Measurements from ENCODE around the gene GSTT2. TPM values are rescaled to one million over a fixed set of nuclear protein-coding genes. Genes with fewer than 3 reads are reported as not detected.
"Not testable (repeated sequence)": the region's sequence is repeated elsewhere in the genome, so short reads cannot be mapped to it uniquely, and the experiment has no call there.

Gene GSTT2
- total RNA-seq, 2 donors from 2014 or later: not detected

DNA sequence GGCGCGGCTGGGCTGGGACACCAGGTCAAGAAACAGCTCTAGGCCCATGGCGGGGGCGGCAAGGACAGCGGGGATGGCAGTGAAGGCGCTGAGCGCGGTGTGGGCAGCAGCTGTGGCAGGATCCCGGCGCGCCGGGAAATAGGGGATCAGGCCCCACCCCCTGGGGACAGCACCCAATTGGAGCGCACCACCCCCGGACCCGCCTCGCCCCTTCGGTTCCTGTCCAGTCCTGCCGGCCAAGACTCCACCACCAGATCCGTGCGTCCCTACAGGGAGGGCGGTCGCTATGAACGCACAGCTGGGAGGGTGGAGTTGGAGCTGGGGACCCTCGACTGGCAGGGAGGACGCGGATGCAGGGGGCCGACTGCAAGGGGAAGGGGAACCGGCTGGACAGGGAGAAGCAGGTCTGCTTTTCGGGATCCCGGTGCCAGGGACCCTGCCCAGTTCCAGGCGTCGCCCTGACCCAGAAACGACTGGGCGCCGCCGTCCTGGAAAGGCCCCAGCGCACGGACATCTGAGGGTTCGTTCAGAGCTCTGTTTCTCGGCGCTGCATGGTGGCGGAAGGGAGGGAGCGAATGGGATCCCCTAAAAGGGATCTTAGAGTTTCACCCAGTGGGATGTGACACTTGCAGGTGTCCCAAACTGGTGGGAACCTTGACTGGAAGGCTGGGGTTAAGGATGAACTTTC lies 18.7 kb upstream of the GSTT2 start, which contains the start of gene GSTT2B:
Gene GSTT2B (minus strand): TSS at position 112 of the 688 bp plus-strand sequence. CDS start 64 bp downstream, at position 48.
- ATAC-seq (replicated peaks in 1 of 2): peak; percentile 23 to 39
- H3K27me3 Mint-ChIP-seq (ENCODE audit: low read depth); DNase-seq; H3K36me3 Mint-ChIP-seq (ENCODE audit: insufficient read depth in 2 of 2); H3K4me3 Mint-ChIP-seq; H3K27ac Mint-ChIP-seq; H3K4me1 Mint-ChIP-seq (ENCODE audit: low read depth); H3K9me3 Mint-ChIP-seq: not testable (repeated sequence)

DNA sequence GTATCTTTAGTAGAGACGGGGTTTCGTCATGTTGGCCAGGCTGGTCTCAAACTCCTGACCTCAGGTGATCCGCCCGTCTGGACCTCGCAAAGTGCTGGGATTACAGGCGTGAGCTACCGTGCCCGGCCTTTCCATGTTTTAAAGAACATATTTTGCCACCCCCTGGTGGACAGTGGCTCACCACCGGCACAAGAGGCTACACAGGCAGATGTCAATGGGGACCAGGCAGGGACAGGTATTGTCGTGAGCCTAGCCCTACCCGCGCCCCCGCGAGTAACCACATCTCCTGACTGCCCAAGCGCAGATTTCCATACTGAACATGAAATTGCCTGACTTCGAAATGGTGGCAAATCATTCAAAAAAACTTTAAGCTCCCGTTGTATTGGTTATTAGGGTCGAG lies 13.8 kb upstream of the GSTT2 start:
- H3K9me3 Mint-ChIP-seq; DNase-seq; H3K4me3 Mint-ChIP-seq; H3K27me3 Mint-ChIP-seq (ENCODE audit: low read depth); H3K36me3 Mint-ChIP-seq (ENCODE audit: insufficient read depth in 2 of 2); H3K27ac Mint-ChIP-seq: not testable (repeated sequence)
- peaks cover 19% of the 10 kb centered on the region for H3K4me1 Mint-ChIP-seq (ENCODE audit: low read depth)
- peak; percentile 46 to 64 for ATAC-seq (replicated peaks in 1 of 2)

DNA sequence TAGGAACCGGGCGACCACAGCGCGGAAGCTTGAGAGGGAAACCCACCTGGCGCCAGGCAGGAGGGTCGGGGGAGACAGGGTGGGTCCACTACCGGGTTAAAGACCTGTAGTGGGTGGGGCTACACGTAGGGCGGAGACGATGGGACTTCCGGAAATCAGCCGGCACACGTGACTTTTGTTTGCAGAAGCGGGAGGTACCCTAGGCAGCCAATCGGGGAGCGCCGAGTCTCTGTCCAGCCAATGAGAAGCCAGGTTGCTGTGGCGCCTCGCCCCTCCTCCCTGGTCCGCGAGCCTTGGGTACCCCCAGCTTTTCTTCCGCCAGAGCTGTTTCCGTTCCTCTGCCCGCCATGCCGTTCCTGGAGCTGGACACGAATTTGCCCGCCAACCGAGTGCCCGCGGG lies 13.4 kb upstream of the GSTT2 start, which contains the start of gene DDTL:
Gene DDTL (plus strand): TSS at position 321 of the 400 bp plus-strand sequence. CDS start 27 bp downstream, at position 348.
- H3K27ac Mint-ChIP-seq; H3K4me3 Mint-ChIP-seq; H3K9me3 Mint-ChIP-seq; H3K27me3 Mint-ChIP-seq (ENCODE audit: low read depth); DNase-seq: not testable (repeated sequence)
- peak; percentile 94 to 97 for ATAC-seq (replicated peaks in 1 of 2)
- Mint-ChIP-seq H3K4me1 (ENCODE audit: low read depth) (peaks cover 24% of the 10 kb centered on the region), H3K36me3 (ENCODE audit: insufficient read depth in 2 of 2) (peaks cover 6 to 11% of the 10 kb centered on the region in 2 donors)

DNA sequence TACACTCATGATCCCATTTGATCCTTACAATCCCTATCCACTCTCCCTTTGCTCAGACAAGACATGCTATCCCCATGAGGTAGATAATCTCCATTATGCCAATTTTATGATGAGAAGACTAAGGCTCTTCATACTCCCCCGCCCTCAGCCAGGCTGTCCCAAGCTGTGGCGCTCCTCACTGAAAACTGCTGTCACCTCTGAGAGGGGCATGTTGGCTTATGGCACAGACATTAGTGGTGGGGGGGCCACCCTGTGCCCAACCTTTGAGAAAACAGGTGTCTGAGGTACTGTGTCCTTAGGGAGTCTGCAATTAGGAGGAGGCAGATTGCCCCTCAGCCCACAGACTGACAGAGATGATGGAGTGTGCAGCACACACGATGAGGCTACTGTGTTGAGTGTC lies 10.9 kb upstream of the GSTT2 start:
- Mint-ChIP-seq H3K27me3 (ENCODE audit: low read depth) (no peaks in the 10 kb centered on the region), H3K4me1 (ENCODE audit: low read depth) (peaks cover 28% of the 10 kb centered on the region), H3K36me3 (ENCODE audit: insufficient read depth in 2 of 2) (peaks cover 6 to 11% of the 10 kb centered on the region in 2 donors), H3K9me3 (no peaks in the 10 kb centered on the region), H3K27ac (peak overlapping the region; percentile 4), H3K4me3 (peak overlapping the region in 1 of 2 donors; percentile 25)
- no peak for DNase-seq
- no peak for ATAC-seq (replicated peaks in 1 of 2)

DNA sequence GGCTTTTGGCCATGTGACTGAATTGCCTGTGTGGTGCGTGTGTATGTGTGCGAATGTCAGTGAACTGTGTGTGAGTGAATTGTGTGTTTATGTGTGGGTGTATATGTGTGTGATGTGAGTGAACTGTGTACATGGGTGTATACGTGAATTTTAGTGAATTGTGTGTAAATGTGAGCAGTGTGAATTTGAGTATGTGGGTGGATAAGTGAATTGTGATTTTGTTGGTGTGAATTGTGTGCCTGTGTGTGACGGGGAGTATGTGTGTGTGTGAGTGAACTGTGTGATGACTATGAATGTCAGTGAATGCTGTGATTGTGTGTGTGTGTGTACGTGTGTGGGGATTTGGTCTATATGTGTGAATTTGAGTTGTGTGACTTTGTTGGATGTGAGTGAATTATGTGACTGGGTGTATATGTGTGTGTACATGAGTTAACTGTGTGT lies 9.7 kb upstream of the GSTT2 start:
- H3K4me1 Mint-ChIP-seq (ENCODE audit: low read depth): peaks cover 28% of the 10 kb centered on the region
- H3K36me3 Mint-ChIP-seq (ENCODE audit: insufficient read depth in 2 of 2): peaks cover 6 to 11% of the 10 kb centered on the region in 2 donors
- H3K27ac Mint-ChIP-seq: no peak overlapping the region
- DNase-seq (no peak), ATAC-seq (replicated peaks in 1 of 2) (no peak)
- H3K9me3 Mint-ChIP-seq: no peaks in the 10 kb centered on the region
- H3K4me3 Mint-ChIP-seq: peak overlapping the region; percentile 0 to 1
- no peaks in the 10 kb centered on the region for H3K27me3 Mint-ChIP-seq (ENCODE audit: low read depth)

DNA sequence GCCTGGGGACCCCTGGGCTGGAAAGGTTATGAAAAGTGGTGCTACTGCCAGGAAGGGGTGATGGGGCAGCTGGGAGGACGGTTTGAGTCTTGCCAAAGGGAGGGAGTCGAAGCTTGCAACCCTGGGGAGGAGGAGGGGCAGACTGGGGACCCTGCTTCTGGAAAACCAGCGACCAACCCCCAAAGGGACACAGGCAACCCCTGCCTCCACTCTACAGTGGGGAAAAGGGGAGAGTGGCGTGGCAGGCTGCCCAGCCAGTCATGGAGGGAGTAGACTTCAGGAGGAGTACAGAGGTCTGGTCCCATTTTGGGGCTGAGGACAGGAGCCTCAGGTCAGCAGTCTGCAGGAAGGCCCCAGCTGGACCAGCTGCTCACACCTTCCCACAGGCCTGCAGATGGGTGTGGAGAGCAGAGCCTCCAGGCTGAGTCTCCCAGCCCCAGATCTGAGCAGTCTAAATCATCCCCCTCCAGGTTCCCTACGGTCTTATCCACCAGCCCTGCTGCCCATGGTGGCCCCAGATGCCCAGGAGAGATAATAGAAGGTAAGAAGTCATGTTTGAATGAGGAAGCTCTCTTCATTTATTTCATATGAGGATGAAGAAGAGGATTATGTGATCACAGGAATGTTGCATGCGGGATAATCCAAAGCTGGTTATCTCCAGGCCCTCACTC lies 9.0 kb upstream of the GSTT2 start:
- Mint-ChIP-seq H3K4me1 (ENCODE audit: low read depth) (peaks cover 28% of the 10 kb centered on the region), H3K9me3 (no peaks in the 10 kb centered on the region), H3K4me3 (peak overlapping the region in 1 of 2 donors; percentile 1), H3K27ac (no peak overlapping the region), H3K27me3 (ENCODE audit: low read depth) (no peaks in the 10 kb centered on the region), H3K36me3 (ENCODE audit: insufficient read depth in 2 of 2) (peaks cover 6 to 11% of the 10 kb centered on the region in 2 donors)
- no peak for ATAC-seq (replicated peaks in 1 of 2)
- no peak for DNase-seq

DNA sequence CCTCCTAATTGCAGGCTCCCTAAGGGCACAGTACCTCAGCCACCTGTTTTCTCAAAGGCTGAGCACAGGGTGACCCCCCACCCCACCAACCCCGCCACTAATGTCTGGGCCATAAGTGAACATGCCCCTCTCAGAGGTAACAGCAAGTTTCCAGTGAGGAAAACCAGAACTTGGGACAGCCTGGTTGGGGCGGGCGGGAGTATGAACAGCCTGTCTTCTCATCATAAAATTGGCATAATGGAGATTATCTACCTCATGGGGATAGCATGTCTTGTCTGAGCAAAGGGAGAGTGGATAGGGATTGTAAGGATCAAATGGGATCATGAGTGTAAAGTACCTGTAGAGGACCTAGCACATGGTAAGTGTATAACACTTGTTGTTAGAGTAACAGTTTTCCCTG lies 8.0 kb upstream of the GSTT2 start:
- H3K36me3 Mint-ChIP-seq (ENCODE audit: insufficient read depth in 2 of 2): peaks cover 6 to 11% of the 10 kb centered on the region in 2 donors
- not testable (repeated sequence) for ATAC-seq (replicated peaks in 1 of 2); H3K27ac Mint-ChIP-seq; DNase-seq; H3K27me3 Mint-ChIP-seq (ENCODE audit: low read depth); H3K9me3 Mint-ChIP-seq
- H3K4me3 Mint-ChIP-seq: peak overlapping the region in 1 of 2 donors; percentile 30
- peaks cover 28% of the 10 kb centered on the region for H3K4me1 Mint-ChIP-seq (ENCODE audit: low read depth)

DNA sequence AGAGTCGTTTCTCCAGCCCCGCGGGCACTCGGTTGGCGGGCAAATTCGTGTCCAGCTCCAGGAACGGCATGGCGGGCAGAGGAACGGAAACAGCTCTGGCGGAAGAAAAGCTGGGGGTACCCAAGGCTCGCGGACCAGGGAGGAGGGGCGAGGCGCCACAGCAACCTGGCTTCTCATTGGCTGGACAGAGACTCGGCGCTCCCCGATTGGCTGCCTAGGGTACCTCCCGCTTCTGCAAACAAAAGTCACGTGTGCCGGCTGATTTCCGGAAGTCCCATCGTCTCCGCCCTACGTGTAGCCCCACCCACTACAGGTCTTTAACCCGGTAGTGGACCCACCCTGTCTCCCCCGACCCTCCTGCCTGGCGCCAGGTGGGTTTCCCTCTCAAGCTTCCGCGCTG lies 5.6 kb upstream of the GSTT2 start, which contains the start of gene DDT:
Gene DDT (minus strand): TSS at position 97 of the 400 bp plus-strand sequence. CDS start 27 bp downstream, at position 70.
- not testable (repeated sequence) for H3K4me3 Mint-ChIP-seq; H3K9me3 Mint-ChIP-seq; H3K27ac Mint-ChIP-seq; DNase-seq; H3K27me3 Mint-ChIP-seq (ENCODE audit: low read depth)
- ATAC-seq (replicated peaks in 1 of 2): peak; percentile 94 to 98
- peaks cover 6 to 11% of the 10 kb centered on the region in 2 donors for H3K36me3 Mint-ChIP-seq (ENCODE audit: insufficient read depth in 2 of 2)
- peaks cover 23% of the 10 kb centered on the region for H3K4me1 Mint-ChIP-seq (ENCODE audit: low read depth)

DNA sequence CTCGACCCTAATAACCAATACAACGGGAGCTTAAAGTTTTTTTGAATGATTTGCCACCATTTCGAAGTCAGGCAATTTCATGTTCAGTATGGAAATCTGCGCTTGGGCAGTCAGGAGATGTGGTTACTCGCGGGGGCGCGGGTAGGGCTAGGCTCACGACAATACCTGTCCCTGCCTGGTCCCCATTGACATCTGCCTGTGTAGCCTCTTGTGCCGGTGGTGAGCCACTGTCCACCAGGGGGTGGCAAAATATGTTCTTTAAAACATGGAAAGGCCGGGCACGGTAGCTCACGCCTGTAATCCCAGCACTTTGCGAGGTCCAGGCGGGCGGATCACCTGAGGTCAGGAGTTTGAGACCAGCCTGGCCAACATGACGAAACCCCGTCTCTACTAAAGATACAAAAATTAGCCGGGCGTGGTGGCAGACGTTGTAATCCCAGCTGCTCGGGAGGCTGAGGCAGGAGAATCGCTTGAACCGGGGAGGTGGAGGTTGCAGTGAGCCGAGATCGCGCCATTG lies 5.0 kb upstream of the GSTT2 start:
- H3K36me3 Mint-ChIP-seq (ENCODE audit: insufficient read depth in 2 of 2); H3K4me3 Mint-ChIP-seq; DNase-seq; H3K27ac Mint-ChIP-seq; H3K27me3 Mint-ChIP-seq (ENCODE audit: low read depth); H3K9me3 Mint-ChIP-seq: not testable (repeated sequence)
- peaks cover 21% of the 10 kb centered on the region for H3K4me1 Mint-ChIP-seq (ENCODE audit: low read depth)
- ATAC-seq (replicated peaks in 1 of 2): peak; percentile 47 to 64

DNA sequence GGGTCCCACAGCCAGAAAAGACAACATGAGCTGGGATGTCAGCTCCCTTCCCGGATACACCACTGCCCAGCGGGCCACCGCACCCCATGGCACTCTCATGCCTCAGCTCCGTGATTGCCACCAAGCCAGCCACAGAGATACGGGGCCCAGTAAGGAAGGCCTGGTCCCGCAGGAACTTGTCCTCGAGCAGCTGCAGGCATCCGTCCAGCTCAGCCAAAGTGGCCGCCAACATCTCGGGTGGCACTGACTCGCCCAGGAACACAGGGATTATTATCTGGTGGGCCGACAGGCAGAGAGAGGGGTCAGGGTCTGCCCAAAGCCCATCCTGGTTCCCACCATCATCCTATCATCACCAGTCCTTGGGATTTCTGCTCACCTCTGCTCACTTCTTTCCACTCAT lies 2.6 kb upstream of the GSTT2 start:
- ATAC-seq (replicated peaks in 1 of 2); H3K4me3 Mint-ChIP-seq; DNase-seq; H3K36me3 Mint-ChIP-seq (ENCODE audit: insufficient read depth in 2 of 2); H3K27me3 Mint-ChIP-seq (ENCODE audit: low read depth); H3K9me3 Mint-ChIP-seq; H3K4me1 Mint-ChIP-seq (ENCODE audit: low read depth); H3K27ac Mint-ChIP-seq: not testable (repeated sequence)

DNA sequence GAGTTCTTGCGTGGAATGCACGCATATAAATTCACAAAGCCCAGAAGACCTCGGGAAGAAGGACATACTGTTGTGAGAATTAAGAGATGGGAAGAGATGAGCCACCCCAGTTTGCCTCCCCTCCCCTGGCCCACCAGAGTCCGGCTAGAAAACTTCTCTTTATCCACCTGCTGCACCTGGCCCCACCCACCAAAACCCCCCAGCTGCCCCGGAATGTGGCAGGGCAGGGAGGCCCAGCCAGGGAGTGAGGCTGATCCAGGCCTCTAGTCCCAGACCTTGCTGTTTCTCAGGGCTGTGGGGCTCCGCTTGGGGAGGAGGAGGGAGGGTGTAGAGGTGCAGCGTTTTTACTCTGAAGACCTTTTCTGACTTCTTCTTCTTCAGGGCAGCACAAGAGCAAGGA lies 633 bp downstream of the GSTT2 start:
- DNase-seq; H3K36me3 Mint-ChIP-seq (ENCODE audit: insufficient read depth in 2 of 2); H3K4me1 Mint-ChIP-seq (ENCODE audit: low read depth); H3K9me3 Mint-ChIP-seq; ATAC-seq (replicated peaks in 1 of 2); H3K4me3 Mint-ChIP-seq; H3K27me3 Mint-ChIP-seq (ENCODE audit: low read depth); H3K27ac Mint-ChIP-seq: not testable (repeated sequence)

DNA sequence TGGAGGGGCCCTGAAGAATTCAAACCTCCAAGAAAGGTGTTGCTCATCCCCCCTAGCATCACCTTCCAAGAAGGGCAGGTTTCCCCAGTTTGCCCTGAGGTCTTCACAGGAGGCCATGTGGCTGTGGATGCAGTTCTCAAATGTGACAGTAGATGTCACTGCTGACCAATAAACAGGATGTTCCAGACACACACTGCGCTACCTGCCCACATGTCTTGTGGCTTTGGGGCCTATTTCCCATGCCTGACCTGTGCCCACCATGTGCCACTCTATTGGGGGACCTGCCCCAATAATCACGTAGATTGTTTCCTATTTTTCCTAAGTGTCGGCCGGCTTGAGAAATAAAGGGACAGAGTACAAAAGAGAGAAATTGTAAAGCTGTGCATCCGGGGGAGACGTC lies 4.5 kb downstream of the GSTT2 start:
- Mint-ChIP-seq H3K27me3 (ENCODE audit: low read depth) (no peaks in the 10 kb centered on the region), H3K4me1 (ENCODE audit: low read depth) (peaks cover 5% of the 10 kb centered on the region), H3K27ac (no peak overlapping the region), H3K36me3 (ENCODE audit: insufficient read depth in 2 of 2) (no peaks in the 10 kb centered on the region), H3K4me3 (no peak overlapping the region), H3K9me3 (no peaks in the 10 kb centered on the region)
- ATAC-seq (replicated peaks in 1 of 2) (peak; percentile 70 to 87), DNase-seq (peak; percentile 62 to 69)

DNA sequence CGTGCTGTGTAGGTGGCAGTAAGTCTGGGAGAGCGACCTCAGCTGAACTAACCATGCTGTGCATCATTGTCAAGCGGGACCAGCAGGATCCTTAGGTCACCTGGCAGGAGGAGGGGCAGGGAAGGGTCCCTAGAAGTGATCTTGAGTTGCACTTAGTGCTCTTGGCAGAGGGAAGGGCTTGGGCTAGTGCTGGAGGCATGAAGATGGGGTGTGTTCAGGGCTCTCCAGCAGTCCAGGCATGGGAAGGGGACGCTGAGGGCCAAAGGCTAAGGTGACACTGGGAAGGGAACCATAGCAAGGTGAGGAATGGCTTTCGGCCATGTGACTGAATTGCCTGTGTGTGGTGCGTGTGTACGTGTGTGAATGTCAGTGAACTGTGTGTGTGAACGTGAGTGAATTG lies 6.2 kb downstream of the GSTT2 start:
- not testable (repeated sequence) for ATAC-seq (replicated peaks in 1 of 2); H3K36me3 Mint-ChIP-seq (ENCODE audit: insufficient read depth in 2 of 2)

More for the DNA sequence above, 6.2 kb downstream of the GSTT2 start:
- not testable (repeated sequence) for H3K9me3 Mint-ChIP-seq; H3K27ac Mint-ChIP-seq; H3K4me3 Mint-ChIP-seq; DNase-seq; H3K4me1 Mint-ChIP-seq (ENCODE audit: low read depth); H3K27me3 Mint-ChIP-seq (ENCODE audit: low read depth)
